HG02852 (cell line): Measurements from ENCODE around the gene TUBGCP3.

Source experiments
- ATAC-seq: cut with Tn5 transposase; IDR thresholded peaks from one replicate; pipeline ENCODE4 v1.9.1; 2021; ENCODE audit warnings: mild to moderate bottlenecking, moderate library complexity; ENCODE audit not compliant: unreplicated experiment

The TUBGCP3 gene

GRCh38 chr13:112444416-112445399 is 143.2 kb downstream of the TUBGCP3 start:
- no peak for ATAC-seq

- ATAC-seq, result no peak
Measured at GRCh38 chr13:112443995-112444311, 144.0 kb downstream of the TUBGCP3 start.

GRCh38 chr13:112443191-112443994 is 144.6 kb downstream of the TUBGCP3 start:
- no peak for ATAC-seq

- ATAC-seq, result no peak
Measured at GRCh38 chr13:112442483-112443090, 145.4 kb downstream of the TUBGCP3 start.

GRCh38 chr13:112441779-112442310 is 146.1 kb downstream of the TUBGCP3 start:
- no peak for ATAC-seq

- ATAC-seq, result no peak
Measured at GRCh38 chr13:112441226-112441625, 146.7 kb downstream of the TUBGCP3 start.

GRCh38 chr13:112438515-112438914 is 149.4 kb downstream of the TUBGCP3 start:
- ATAC-seq, result no peak

GRCh38 chr13:112438094-112438493 is 149.9 kb downstream of the TUBGCP3 start:
- no peak for ATAC-seq

GRCh38 chr13:112435973-112436372 is 152.0 kb downstream of the TUBGCP3 start:
- no peak for ATAC-seq
